ENCODE results near the gene PDLIM4.

PDLIM4 gene, protein sequence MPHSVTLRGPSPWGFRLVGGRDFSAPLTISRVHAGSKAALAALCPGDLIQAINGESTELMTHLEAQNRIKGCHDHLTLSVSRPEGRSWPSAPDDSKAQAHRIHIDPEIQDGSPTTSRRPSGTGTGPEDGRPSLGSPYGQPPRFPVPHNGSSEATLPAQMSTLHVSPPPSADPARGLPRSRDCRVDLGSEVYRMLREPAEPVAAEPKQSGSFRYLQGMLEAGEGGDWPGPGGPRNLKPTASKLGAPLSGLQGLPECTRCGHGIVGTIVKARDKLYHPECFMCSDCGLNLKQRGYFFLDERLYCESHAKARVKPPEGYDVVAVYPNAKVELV

DNA sequence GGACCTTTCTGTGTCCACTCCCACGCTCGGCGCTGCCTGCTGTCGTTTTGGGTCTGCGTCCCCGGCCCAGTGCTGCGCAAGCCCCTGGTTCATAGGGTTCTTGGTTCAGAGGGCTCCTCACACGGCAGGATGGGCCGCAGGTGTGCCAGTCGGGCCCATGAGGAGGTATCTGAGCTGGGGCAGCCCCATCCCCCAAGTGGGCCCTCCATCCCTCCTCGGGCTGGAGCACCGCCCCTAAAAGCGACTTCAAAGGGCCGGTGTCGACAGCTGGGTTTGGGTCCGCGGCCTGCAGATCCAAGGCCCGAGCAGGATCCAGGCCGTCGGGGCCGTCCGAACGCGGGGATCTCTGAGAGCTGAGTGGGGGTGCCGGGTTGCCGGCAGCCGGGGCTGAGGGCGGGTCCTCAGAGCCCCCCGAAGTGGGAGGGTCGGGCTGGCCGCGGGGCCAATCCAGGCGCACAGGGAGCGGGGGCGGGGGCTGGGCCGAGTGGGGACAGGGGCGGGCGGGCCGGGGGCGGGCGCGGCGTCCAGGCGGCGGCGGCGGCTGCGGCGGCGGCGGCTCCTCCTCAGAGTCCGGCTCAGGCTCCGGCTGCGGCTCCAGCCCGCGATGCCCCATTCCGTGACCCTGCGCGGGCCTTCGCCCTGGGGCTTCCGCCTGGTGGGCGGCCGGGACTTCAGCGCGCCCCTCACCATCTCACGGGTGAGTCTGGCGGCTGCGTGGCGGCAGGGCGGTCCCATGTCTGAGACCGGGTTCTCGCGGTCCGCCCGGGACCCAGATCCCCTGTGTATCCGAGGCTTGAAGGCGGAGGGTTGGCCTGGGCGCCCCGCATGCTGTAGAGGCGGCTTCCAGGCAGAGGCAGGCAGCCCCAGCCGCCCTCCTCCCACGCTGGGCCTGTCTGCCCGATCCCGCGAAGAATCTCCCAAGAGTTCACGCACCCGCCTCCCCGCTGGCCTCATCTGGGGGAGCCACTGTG, at the start of gene PDLIM4:
TSS of gene PDLIM4 (plus strand) at position 566 of the 971 bp plus-strand sequence. CDS start at position 605, 39 bp downstream.
- H3K4me3 ChIP-seq (ENCODE audit: low read depth, low read length): peak within 1 kb of the TSS; percentile 41

DNA sequence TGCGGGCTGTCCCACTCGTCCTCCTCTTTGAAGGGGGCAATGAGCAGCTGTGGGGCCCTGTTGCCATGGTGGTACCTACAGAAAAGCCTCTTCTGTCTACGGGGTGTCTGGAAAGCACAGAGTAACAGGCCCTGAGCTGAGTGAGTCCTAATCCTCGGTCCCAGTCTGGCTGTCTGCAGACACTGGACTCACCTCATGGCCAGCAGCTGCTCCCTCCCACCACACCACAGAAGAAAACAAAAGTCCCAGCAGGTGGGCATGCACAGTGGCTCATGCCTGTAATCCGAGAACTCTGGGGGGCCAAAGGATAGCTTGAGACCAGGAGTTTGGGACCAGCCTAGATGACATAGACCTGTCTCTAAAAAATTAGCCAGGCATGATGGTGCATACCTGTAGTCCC, 49.7 kb upstream of the PDLIM4 start:
- no peak overlapping the region for H3K4me3 ChIP-seq (ENCODE audit: low read depth, low read length)

DNA sequence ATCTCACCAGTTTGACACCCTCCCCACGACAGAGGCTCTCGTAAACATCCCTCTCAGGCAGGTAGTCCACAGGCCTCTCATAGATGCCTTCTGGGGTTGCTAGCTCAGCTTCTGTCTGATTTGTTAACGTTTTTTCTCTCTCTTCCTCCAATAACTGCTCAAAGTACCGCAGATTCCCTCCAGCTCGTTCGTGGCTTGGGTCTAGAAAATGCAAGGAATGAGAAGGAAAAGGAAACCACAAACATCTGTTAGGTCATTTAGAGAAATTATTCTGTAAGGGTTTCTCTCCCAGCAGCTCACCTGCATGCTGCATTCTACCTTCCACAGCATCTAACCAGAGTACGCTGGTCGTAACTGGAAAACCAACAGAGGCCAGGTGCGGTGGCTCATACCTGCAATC, 48.4 kb upstream of the PDLIM4 start:
- H3K4me3 ChIP-seq (ENCODE audit: low read depth, low read length): no peak overlapping the region

DNA sequence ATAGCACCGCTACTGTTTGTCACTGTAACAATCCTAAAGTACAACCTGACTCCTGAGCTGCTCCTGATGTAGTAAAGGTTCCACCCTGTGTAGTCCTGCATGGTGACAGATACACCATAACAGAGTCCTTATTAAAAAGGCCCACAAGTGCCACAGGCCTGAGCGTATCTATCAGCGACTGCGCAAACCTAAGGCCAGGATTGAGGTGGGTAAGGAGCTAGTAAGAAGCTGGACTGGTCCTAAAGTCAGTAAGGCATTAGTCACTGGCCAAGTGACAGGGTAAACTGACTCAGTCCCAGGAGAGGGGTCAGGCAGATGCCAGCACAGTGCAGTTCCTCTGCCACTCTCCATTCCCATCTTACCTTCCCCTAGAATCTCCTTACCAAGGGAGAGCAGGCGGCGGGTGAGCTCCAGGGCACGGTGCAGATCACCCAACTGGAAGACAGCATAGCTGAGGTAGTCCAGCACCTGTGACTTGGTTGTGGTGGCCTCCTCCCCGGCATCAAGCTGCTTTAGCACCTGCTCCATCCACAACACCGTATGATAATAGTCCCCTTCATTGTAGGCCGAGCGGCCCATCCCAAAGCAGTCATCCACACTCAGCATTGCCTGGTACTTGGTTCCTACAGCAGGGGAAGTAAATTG, 47.5 kb upstream of the PDLIM4 start:
- no peak overlapping the region for H3K4me3 ChIP-seq (ENCODE audit: low read depth, low read length)

DNA sequence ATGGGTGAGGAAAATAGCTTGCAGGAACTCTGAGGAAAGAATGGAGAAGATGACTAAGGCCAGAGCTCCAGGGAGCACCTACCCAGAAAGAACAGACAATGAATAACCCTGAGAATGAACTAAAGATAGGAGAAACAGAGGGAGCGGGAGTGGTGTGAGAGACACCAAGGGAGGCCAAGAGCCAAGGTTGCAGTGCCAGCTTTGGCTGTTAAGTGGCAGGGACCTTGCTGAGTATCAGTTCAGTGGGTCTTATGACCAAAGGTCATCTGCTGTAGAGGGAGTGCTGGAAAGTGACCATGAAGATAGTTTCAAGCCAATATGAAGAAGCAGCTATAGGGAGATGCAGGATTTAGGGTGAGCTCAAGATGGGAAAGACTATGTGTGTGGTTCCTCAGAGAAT, 46.6 kb upstream of the PDLIM4 start:
- no peak overlapping the region for H3K4me3 ChIP-seq (ENCODE audit: low read depth, low read length)

DNA sequence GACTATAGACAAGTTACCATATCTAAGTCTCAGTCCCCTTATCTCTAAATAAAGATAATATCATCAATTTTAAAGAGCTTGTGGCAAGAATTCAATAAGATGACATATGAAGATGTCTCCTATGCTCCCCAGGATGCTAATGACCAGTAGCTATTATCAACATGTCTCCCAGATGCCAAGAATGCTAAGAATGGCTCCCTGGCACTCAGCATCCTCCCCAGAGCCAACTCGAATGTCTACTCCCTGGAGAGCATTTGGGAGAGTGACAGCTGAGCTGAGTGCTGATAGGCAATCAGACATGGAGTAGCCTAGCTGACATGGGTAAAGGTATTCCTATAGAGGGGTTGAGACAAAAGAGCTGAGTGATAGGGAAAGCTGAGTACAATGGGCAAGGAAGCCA, 45.7 kb upstream of the PDLIM4 start:
- H3K4me3 ChIP-seq (ENCODE audit: low read depth, low read length): no peak overlapping the region

DNA sequence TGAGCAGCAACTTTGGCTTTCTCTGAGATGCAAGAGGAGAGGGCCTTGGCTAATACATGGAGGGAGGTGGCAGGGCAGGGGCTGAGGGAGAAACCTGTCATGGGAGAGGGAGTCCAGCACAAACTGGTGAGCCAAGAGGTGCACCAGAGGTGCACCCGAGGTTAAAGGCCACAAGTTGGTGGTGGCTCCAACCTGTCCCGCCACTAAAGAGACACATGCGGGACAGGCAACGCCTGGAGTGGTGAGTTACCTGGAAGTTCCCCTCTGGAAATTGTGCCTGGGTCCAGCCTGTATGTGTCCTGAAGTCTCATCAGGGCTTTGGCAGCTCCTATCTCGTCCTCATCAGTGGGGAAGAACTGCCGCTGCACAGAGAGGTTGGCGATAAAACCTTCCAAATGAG, 43.8 kb upstream of the PDLIM4 start:
- H3K4me3 ChIP-seq (ENCODE audit: low read depth, low read length): no peak overlapping the region

DNA sequence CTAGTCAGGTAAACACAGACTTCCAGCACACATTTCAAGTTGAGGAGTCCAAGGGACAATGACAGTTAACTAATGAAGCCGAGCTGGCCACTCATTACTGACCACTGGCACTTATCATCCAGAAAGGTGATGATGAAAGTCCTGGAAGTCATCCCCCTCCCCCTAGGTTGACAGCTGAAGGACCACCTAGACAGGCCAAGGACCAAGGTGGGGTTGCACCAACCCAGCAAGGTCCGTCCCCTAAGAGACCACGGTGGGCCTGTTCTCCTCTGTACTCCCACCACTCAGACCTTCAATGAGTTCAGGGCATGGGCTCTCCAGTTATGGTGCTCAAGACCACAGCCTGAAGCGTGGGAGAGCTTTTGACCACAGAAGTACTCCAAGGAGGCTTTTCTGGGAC, 43.0 kb upstream of the PDLIM4 start:
- H3K4me3 ChIP-seq (ENCODE audit: low read depth, low read length): no peak overlapping the region

DNA sequence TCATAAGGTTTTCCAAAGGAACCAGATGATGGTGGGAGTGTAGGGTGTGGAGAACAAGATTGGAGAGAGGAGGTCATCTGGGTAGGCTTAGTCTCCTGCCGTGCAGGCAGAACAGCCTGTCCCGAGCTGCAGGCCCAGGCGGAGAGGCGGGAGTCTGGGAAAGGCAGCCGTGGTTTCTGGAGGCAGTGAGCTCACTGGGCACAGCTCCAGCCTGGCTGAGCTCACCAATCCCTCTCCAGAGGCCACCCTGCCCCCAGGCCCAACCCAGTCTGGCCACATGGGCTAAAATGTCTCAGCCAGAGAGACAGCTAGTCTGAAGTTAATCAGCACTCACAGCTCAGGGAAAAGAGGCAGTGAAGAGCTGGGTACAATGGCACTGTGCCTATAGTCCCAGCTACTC, 42.2 kb upstream of the PDLIM4 start:
- no peak overlapping the region for H3K4me3 ChIP-seq (ENCODE audit: low read depth, low read length)

DNA sequence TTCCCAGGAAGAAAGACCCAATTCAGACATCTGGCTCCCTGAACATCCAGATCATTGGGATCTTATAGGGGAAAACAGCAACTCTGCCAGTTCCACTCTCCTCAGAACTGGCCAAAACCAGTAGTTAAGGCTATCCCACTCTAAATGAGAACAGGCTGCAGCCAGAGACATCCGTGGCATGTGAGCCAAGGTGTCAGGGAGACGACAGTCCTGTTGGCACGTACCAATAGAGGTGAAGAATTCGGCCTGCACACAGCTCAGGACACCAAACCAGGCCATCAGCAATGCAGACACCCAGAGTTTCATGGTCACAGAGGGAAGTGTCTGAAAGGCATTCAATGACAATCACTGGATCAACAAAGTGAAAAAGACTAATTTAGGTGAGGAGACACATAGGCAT, 39.2 kb upstream of the PDLIM4 start:
- H3K4me3 ChIP-seq (ENCODE audit: low read depth, low read length): no peak overlapping the region

DNA sequence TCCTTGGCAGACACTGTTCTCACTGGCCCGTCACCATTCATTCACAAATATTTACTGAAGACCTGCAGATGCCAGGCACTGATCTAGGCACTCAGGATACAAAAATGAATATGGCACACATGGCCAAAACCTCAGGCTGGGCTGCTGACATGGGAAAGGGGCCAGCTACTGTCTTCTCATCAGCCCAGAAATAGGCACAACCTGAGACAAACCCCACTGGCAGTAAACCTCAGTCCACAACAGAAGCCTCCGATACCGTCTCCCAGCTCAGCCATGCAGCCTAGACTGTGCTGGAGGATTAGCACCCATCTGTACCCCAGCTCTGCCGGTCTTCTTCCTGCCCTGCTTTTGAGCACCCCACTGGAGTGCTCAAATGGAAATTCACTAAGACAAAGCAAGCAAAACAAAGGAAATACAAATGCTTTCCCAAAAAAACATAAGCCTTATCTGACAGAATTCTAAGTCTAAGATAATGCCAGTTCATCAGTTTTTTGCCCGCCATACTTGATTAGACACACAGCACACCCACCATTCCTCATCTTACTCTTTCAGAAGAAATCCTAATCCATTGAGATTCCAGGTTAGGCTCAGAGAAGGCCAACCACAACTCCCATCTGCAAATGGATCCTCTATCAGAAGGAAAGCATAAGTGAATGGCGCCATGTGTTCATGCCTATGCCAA, 38.1 kb upstream of the PDLIM4 start:
- H3K4me3 ChIP-seq (ENCODE audit: low read depth, low read length): no peak overlapping the region

DNA sequence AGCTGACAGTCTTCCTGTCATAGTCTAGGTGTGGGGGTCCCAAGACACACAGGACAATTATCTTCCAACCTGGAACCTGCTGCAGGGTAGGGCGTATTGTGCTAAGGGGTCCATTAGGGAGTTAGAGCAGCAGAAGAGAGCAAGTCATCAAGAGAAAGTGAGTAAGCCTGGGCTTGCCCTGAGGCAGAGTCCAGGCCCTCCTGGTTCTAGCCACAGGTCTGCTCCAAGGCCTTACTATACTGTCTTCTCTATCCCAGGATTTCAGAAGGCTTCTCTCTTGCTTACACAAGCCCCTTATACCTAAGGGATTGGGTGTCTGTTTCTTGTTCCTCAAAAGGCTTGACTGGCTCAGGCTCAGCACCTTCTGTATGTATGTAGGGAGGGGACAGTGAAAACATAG, 37.5 kb upstream of the PDLIM4 start:
- H3K4me3 ChIP-seq (ENCODE audit: low read depth, low read length): no peak overlapping the region

DNA sequence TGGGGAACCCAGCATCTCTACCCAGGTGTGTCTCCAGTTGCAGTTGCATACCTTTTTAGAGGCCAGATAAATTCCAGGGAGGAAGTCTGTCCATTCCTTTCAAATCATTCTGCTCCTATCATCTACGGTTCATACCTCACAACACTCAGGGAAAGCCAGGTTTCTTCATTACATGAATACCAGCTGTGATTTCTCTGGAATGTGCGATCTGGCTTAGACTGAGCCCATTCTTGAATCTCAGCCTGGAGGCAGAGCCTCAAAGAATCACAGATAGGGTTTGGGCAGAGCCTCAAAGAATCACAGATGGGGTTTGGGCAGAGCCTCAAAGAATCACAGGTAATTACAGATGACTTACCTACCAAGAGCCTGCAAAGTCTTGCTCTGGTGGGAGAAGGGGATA, 37.0 kb upstream of the PDLIM4 start:
- no peak overlapping the region for H3K4me3 ChIP-seq (ENCODE audit: low read depth, low read length)

DNA sequence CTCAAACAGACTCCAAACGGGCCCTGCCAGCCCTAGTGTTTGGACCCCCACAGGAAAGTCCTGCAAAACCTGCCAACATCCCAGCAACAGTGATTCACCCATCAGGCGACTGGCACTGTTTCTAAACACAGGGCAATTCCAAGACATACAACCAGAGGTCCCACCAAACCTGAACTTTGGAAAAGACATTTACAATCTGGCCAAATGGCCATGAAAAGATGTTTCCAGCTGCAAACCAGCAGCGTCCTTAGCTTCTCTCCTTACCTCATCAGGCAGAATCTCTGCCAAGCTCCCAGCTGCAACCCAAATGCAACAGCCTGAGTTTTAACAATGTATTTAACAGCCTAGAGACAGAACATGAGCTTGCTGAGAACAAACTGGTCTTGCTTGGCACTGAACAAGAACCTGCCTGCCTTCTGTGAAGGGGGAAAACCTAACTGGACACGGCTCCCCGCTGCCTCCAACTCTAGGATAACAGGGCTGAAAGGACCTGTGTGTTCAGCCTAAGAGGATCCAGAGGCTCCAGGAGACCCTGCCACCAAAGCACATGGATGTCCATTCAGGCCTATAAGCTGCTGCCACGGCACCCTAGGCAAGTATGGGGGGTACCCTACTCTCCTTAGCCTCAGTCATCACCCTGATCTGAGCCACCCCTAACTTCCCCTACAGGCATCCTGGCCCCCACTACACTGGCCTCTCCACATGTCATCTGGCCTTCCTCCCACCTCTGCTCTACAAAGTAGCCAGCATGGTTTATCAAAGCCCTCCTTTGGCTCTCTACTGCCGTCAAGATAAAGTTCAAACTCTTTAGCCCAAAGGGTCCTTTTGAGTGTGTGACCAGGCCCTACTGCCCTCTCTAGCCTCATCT, 35.5 kb upstream of the PDLIM4 start:
- H3K4me3 ChIP-seq (ENCODE audit: low read depth, low read length): no peak overlapping the region

DNA sequence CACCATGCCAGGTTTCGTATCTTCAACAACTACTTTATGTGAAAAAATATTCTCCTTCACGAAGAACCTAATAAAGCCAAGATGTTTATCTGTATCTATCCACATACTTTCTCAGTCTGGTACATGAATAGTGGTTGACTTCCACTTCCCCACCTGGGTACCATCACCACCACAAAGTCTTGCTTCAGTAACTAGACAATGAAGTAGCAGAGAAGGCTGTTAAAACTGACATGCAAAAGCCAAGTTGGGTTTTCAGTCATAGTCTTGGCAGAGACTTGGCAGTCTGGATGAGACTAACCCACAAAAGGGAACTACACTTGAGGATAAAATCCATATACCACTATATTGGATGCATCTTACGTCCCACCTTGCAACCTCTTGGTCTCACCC, 34.9 kb upstream of the PDLIM4 start:
- no peak overlapping the region for H3K4me3 ChIP-seq (ENCODE audit: low read depth, low read length)

DNA sequence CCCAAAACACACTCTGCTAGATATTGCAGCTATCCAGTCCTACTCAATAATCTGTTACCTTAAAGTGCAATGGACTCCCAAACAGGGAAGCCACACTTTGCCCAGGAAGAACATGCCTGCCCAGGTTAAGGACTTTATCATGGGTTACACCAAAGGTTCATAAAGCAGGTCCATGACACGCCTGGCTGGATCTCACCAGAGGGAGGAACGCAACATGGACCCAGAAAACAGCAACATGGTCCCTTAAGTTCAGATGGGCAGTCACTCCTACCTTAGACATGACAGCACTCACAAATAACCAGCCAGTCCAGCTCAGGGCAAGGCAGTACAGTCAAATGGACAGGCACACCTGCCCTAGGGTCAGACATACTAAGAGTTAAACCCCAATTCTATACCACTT, 33.6 kb upstream of the PDLIM4 start:
- no peak overlapping the region for H3K4me3 ChIP-seq (ENCODE audit: low read depth, low read length)

DNA sequence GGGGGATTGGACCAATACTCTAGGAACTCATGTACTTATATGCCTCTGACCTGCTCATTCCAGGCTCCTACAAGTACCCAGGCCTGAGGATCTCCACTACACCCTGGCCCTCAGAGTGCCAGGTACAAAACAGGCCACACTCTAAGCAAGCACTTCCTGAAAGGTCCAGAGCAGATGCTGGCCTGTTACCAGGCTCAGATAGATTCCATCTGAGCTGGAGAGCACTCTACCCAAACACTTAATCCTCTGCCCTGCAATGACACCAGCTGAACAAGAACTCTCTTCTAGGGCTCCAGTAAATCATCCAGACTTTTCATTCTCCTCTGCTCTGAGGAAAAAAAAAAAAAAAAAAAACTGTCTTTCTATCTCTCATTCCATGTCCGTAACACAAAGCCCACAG, 32.8 kb upstream of the PDLIM4 start:
- no peak overlapping the region for H3K4me3 ChIP-seq (ENCODE audit: low read depth, low read length)

DNA sequence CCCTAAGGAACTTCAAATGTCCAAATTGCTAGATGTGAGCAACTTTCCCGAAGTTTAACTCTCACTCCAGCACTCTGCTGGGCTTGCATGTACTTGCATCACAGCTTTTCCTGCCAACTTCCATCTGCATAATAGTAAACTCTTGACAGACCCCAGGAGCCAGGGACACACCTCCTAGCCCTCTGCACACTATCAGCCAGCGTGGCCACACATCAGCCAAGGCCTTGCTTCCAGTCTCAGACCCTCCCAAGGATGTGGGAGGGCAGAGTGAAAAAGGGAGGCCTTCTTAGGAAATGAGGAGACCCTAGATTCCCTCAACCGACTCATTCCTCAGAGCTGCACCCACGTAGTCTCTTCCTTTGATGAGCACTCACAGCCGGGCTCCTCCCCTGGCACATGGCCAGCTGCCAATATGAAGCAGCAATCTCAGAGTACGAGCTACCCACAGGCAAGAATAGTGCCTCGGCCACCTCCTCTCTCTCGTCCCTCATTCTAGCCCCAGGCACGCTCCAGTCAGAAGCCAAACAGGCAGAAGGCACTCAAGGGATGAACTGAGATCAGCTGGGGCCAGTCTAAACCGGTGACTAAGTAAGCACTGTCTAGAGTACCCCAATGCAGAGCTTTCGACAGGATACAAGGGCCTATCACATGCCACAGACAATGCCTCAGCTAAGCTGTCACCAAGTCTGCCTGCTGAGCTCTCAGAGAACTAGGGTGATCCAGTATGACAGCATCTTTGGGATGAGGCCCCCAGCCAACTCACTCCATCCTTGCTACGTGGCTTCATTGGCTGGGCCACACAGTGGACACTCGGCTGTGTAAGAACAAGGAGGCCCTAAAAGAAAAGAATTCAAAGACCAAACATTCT, 32.1 kb upstream of the PDLIM4 start:
- no peak overlapping the region for H3K4me3 ChIP-seq (ENCODE audit: low read depth, low read length)

All from iPS-11a (cell line).